Uterus (tissue), 2 donors: ENCODE data around the gene NTN4.

ENCODE experiments used
- CTCF ChIP-seq, 4 experiments: fragments of 200-600 bp in 2 of 4; fragments of 450-650 bp in 2 of 4; sonication (generic) in 2 of 4; IDR thresholded peaks; one replicate each; pipeline ENCODE4 v1.5.1; 2016 to 2019; ENCODE audit warnings: antibody characterized with exemption in 4 of 4, mild to moderate bottlenecking in 2 of 4, moderate library complexity in 1 of 4
- POLR2A ChIP-seq, 2 donors: fragments of 450-650 bp; IDR thresholded peaks; one replicate each; pipeline ENCODE4 v1.6.1; 2016; ENCODE audit warnings: antibody characterized with exemption in 2 of 2, mild to moderate bottlenecking in 1 of 2, moderate library complexity in 1 of 2

- TF ChIP-seq CTCF (IDR thresholded peaks at IDR 0.05) (no peak), POLR2A (IDR thresholded peaks at IDR 0.05) (no peak)
Observed at GRCh38 chr12:95726903-95727302, 63.7 kb downstream of the NTN4 start.
